ENCODE data around the gene ELF5.

ELF5 gene

GRCh38 chr11:34513682-34514449 is at the start of gene ELF5:
Gene ELF5 (minus strand): TSS chr11:34513794. CDS start chr11:34505749, 8,045 bp downstream.
- Mint-ChIP-seq H3K36me3 (no peaks in the 10 kb centered on the region), H3K4me3 (no peak within 1 kb of the TSS), H3K27ac (no peak within 1 kb of the TSS), H3K4me1 (peaks cover 5 to 8% of the 10 kb centered on the region in 2 donors), H3K9me3 (no peaks in the 10 kb centered on the region), H3K27me3 (no peaks in the 10 kb centered on the region)
- ATAC-seq (replicated peaks) (no peak), DNase-seq (no peak)

- no peak for DNase-seq
- Mint-ChIP-seq H3K27me3 (peaks cover 50% of the 10 kb centered on the region in 2 donors), H3K4me3 (no peak overlapping the region), H3K9me3 (no peaks in the 10 kb centered on the region), H3K4me1 (peaks cover 0 to 3% of the 10 kb centered on the region in 2 donors), H3K36me3 (no peaks in the 10 kb centered on the region), H3K27ac (no peak overlapping the region)
- ATAC-seq (replicated peaks): no peak
Observed at GRCh38 chr11:34562976-34563375, 49.4 kb upstream of the ELF5 start.

- no peak for ATAC-seq (replicated peaks)
- Mint-ChIP-seq H3K27me3 (peaks cover 32 to 37% of the 10 kb centered on the region in 2 donors), H3K27ac (no peak overlapping the region)
Observed at GRCh38 chr11:34560511-34560910, 46.9 kb upstream of the ELF5 start.

GRCh38 chr11:34558673-34559072 is 45.1 kb upstream of the ELF5 start:
- no peaks in the 10 kb centered on the region for H3K36me3 Mint-ChIP-seq
- ATAC-seq (replicated peaks) (no peak), DNase-seq (no peak)
- no peaks in the 10 kb centered on the region for H3K4me1 Mint-ChIP-seq
- H3K27ac Mint-ChIP-seq: no peak overlapping the region
- no peak overlapping the region for H3K4me3 Mint-ChIP-seq
- H3K9me3 Mint-ChIP-seq: no peaks in the 10 kb centered on the region
- H3K27me3 Mint-ChIP-seq: peaks cover 27 to 34% of the 10 kb centered on the region in 2 donors

More at GRCh38 chr11:34560511-34560910, 46.9 kb upstream of the ELF5 start:
- Mint-ChIP-seq H3K36me3 (no peaks in the 10 kb centered on the region), H3K4me3 (no peak overlapping the region), H3K4me1 (peaks cover 0 to 2% of the 10 kb centered on the region in 2 donors), H3K9me3 (no peaks in the 10 kb centered on the region)
- DNase-seq: no peak

DNA sequence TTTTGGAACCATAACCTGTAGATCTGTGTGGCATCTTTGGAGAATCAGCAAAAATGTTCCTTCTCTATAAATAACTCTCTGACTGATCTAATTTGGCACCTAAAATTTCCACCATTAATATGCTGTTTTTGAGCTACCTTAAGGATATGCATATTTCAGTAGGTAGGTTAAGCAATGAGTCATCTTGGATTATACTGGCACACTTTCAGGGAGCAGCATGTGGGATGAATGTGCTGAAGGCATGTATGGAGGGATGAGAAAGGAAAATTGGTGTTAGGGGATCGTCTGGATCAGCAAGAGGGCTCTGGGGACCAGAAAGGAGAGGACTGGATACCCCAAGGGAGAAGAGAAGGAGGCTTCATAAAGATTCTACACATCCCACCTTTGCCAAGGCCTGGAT is 44.6 kb upstream of the ELF5 start:
- Mint-ChIP-seq H3K4me1 (no peaks in the 10 kb centered on the region), H3K4me3 (no peak overlapping the region), H3K27me3 (peaks cover 23 to 34% of the 10 kb centered on the region in 2 donors), H3K27ac (no peak overlapping the region), H3K9me3 (no peaks in the 10 kb centered on the region), H3K36me3 (no peaks in the 10 kb centered on the region)
- no peak for DNase-seq
- no peak for ATAC-seq (replicated peaks)

GRCh38 chr11:34552270-34552669 is 38.7 kb upstream of the ELF5 start:
- ATAC-seq (replicated peaks) (peak; percentile 91 to 95), DNase-seq (peak; percentile 5)
- H3K36me3 Mint-ChIP-seq: no peaks in the 10 kb centered on the region
- H3K4me3 Mint-ChIP-seq: no peak overlapping the region
- H3K4me1 Mint-ChIP-seq: peaks cover 5 to 7% of the 10 kb centered on the region in 2 donors
- H3K27me3 Mint-ChIP-seq: peaks cover 0 to 10% of the 10 kb centered on the region in 2 donors
- H3K9me3 Mint-ChIP-seq: no peaks in the 10 kb centered on the region
- H3K27ac Mint-ChIP-seq: no peak overlapping the region

GRCh38 chr11:34549271-34549670 is 35.7 kb upstream of the ELF5 start:
- Mint-ChIP-seq H3K27me3 (peaks cover 0 to 13% of the 10 kb centered on the region in 2 donors), H3K9me3 (no peaks in the 10 kb centered on the region), H3K4me1 (peaks cover 5 to 7% of the 10 kb centered on the region in 2 donors), H3K4me3 (no peak overlapping the region), H3K36me3 (no peaks in the 10 kb centered on the region), H3K27ac (no peak overlapping the region)
- DNase-seq (no peak), ATAC-seq (replicated peaks) (no peak)

GRCh38 chr11:34548278-34548677 is 34.7 kb upstream of the ELF5 start:
- no peaks in the 10 kb centered on the region for H3K9me3 Mint-ChIP-seq
- DNase-seq (no peak), ATAC-seq (replicated peaks) (no peak)
- no peak overlapping the region for H3K4me3 Mint-ChIP-seq
- H3K27ac Mint-ChIP-seq: no peak overlapping the region
- no peaks in the 10 kb centered on the region for H3K36me3 Mint-ChIP-seq
- H3K27me3 Mint-ChIP-seq: peaks cover 5 to 17% of the 10 kb centered on the region in 2 donors
- peaks cover 5 to 7% of the 10 kb centered on the region in 2 donors for H3K4me1 Mint-ChIP-seq

- no peak for DNase-seq
- H3K27me3 Mint-ChIP-seq: peaks cover 14 to 22% of the 10 kb centered on the region in 2 donors
- no peak overlapping the region for H3K4me3 Mint-ChIP-seq
- no peak overlapping the region for H3K27ac Mint-ChIP-seq
- ATAC-seq (replicated peaks): no peak
- peaks cover 4 to 5% of the 10 kb centered on the region in 2 donors for H3K4me1 Mint-ChIP-seq
- no peaks in the 10 kb centered on the region for H3K9me3 Mint-ChIP-seq
- H3K36me3 Mint-ChIP-seq: no peaks in the 10 kb centered on the region
Observed at GRCh38 chr11:34546511-34547209, 33.1 kb upstream of the ELF5 start.

DNA sequence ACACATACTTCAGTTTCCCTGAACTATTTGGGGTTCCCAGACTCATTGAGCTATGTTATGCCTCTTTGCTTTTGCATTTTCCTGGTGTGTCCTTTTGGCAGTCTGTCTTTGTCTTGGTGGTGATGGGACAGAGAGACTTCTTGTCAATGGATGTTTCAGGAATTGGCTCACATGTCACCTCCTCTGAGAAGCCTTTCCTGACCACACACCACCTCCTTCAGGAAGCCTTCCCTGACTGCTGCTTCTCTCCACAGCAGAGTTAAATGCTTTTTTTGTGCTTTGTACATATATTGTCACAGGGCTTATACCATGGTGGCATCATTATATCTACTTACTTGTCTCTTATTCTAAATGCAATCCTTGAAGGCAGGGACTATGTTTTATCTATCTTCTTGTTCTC is 28.5 kb upstream of the ELF5 start:
- H3K36me3 Mint-ChIP-seq: no peaks in the 10 kb centered on the region
- peaks cover 24 to 34% of the 10 kb centered on the region in 2 donors for H3K27me3 Mint-ChIP-seq
- no peak for DNase-seq
- H3K4me3 Mint-ChIP-seq: no peak overlapping the region
- no peaks in the 10 kb centered on the region for H3K4me1 Mint-ChIP-seq
- no peak for ATAC-seq (replicated peaks)
- no peak overlapping the region for H3K27ac Mint-ChIP-seq
- peaks cover 0 to 1% of the 10 kb centered on the region in 2 donors for H3K9me3 Mint-ChIP-seq

DNA sequence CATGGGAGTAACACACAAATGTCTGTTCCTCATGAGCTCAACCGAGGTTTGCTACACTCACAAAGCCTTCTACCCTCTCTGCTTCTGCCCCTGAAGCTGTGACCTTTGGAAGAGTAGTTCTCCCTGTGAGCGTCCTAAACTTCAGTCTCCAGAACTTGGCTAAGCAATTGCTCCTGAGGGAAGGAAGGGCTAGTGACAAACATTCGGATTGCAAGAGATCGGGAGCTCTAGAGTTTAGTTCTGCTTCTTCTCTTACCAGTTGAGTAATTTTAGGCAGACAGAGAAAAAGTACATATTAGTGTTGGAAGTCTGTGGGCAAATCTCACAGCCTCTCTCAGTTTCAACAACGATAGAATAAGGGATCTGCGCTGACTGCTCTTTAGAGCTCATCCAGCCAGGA is 27.3 kb upstream of the ELF5 start:
- DNase-seq (no peak), ATAC-seq (replicated peaks) (no peak)
- Mint-ChIP-seq H3K9me3 (peaks cover 0 to 1% of the 10 kb centered on the region in 2 donors), H3K27ac (no peak overlapping the region), H3K4me1 (no peaks in the 10 kb centered on the region), H3K27me3 (peaks cover 24 to 34% of the 10 kb centered on the region in 2 donors), H3K4me3 (no peak overlapping the region), H3K36me3 (no peaks in the 10 kb centered on the region)

DNA sequence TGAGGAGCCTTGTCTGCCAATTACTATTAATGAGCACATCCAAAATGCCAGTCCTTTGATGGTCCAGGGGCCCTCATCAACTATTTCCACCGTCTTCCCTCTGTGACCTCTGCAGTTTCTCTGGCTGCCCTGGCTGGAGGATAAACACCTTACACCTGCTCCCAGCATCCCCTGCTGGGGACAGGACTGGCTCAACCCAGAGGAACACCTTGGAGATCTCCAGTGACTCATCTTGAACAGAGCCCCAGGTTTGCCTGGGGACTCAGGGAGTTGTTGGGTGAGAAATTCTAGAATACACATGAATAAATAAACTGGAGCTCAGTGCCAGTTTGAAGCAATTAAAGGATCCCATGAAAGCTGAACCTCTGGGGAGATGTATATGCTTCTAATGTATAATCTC is 24.0 kb upstream of the ELF5 start:
- H3K36me3 Mint-ChIP-seq: peaks cover 2 to 3% of the 10 kb centered on the region in 2 donors

GRCh38 chr11:34536056-34536455 is 22.5 kb upstream of the ELF5 start:
- H3K27me3 Mint-ChIP-seq: peaks cover 11 to 16% of the 10 kb centered on the region in 2 donors
- no peaks in the 10 kb centered on the region for H3K4me1 Mint-ChIP-seq
- peaks cover 2 to 3% of the 10 kb centered on the region in 2 donors for H3K36me3 Mint-ChIP-seq
- no peak overlapping the region for H3K4me3 Mint-ChIP-seq
- DNase-seq (no peak), ATAC-seq (replicated peaks) (no peak)
- H3K9me3 Mint-ChIP-seq: peaks cover 10% of the 10 kb centered on the region in 2 donors
- H3K27ac Mint-ChIP-seq: no peak overlapping the region

More for the DNA sequence above, 24.0 kb upstream of the ELF5 start:
- no peaks in the 10 kb centered on the region for H3K4me1 Mint-ChIP-seq
- peaks cover 10% of the 10 kb centered on the region in 2 donors for H3K9me3 Mint-ChIP-seq
- no peak for ATAC-seq (replicated peaks)
- peaks cover 22 to 24% of the 10 kb centered on the region in 2 donors for H3K27me3 Mint-ChIP-seq
- H3K27ac Mint-ChIP-seq: no peak overlapping the region
- no peak overlapping the region for H3K4me3 Mint-ChIP-seq
- no peak for DNase-seq

DNA sequence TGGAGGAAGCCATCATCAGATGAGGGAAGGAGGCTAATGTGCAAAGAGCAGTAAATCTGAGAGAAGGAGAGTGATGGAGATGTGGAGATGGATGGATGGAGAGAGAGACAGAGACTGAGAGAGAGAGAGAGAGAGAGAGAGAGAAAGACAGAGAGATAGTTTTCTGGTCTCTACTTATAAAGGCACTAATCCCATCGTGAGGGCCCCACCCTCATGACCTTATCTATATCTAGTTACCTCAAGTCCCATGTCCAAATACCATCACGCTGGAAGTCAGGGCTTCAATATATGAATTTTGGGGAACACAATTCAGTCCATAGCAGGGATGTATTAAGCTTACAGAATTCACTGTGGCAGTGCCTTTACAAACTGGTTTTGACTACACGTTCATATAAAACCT is 21.2 kb upstream of the ELF5 start:
- Mint-ChIP-seq H3K27ac (no peak overlapping the region), H3K9me3 (peaks cover 10% of the 10 kb centered on the region in 2 donors)
- DNase-seq: no peak

GRCh38 chr11:34531663-34532062 is 18.1 kb upstream of the ELF5 start:
- DNase-seq: no peak
- H3K36me3 Mint-ChIP-seq: peaks cover 2 to 3% of the 10 kb centered on the region in 2 donors
- H3K9me3 Mint-ChIP-seq: peaks cover 8 to 10% of the 10 kb centered on the region in 2 donors
- H3K27me3 Mint-ChIP-seq: peaks cover 8 to 25% of the 10 kb centered on the region in 2 donors
- no peaks in the 10 kb centered on the region for H3K4me1 Mint-ChIP-seq
- H3K4me3 Mint-ChIP-seq: no peak overlapping the region
- ATAC-seq (replicated peaks): no peak
- H3K27ac Mint-ChIP-seq: no peak overlapping the region

More for the DNA sequence above, 21.2 kb upstream of the ELF5 start:
- ATAC-seq (replicated peaks): no peak
- no peaks in the 10 kb centered on the region for H3K4me1 Mint-ChIP-seq
- H3K36me3 Mint-ChIP-seq: peaks cover 2 to 3% of the 10 kb centered on the region in 2 donors
- peaks cover 14 to 17% of the 10 kb centered on the region in 2 donors for H3K27me3 Mint-ChIP-seq
- H3K4me3 Mint-ChIP-seq: no peak overlapping the region

Measured in stimulated activated naive B cell treated with anti-CD40 and anti-IgM and Interleukin-4, amounts not matched to agents 10 μg/mL and 1 μg/mL and 100 μg/mL, for 72 hours (primary cell).